IMR-90 (cell line): Measurements from ENCODE around the gene EIF1. TPM values are rescaled to one million over a fixed set of nuclear protein-coding genes. Genes with fewer than 3 reads are reported as not detected.

Experiments used
- ATAC-seq: fragments of 200-7000 bp; cut with Tn5 transposase; 2 replicates; pipeline ENCODE4 v1.9.1; 2020; ENCODE audit warnings: low read depth, mild to moderate bottlenecking, moderate library complexity
- BruUV-seq: library from RNA; stranded (reverse); fragments of 400-500 nt; replicated peaks from 2 replicates; lab custom pipeline; 2021; lab: Mats Ljungman, UMichigan
- CTCF ChIA-PET: fragments of 300-600 bp; formaldehyde crosslinking; extraction: SDS; loops from one replicate; lab custom pipeline; 2021; ENCODE audit warnings: antibody characterized with exemption; lab: Yijun Ruan, JAX
- POLR2A ChIA-PET: fragments of 300-600 bp; sonication (Branson Sonifier 250); formaldehyde crosslinking; loops from one replicate; lab custom pipeline; 2022; ENCODE audit warnings: antibody characterized with exemption; ENCODE audit not compliant: unreplicated experiment; lab: Charles Lee
- DNase-seq: peaks from one replicate; pipeline ENCODE4 v3.0.0; 2013
- H2AFZ ChIP-seq: replicated peaks from 2 replicates; pipeline ENCODE3; 2013; ENCODE audit warnings: low read length, mild to moderate bottlenecking; ENCODE audit not compliant: poor library complexity
- H2AK5ac ChIP-seq: 2 replicates; pipeline ENCODE4 v1.6.1; 2013; ENCODE audit warnings: low read depth, low read length, inconsistent platforms
- H2AK9ac ChIP-seq: replicated peaks from 2 replicates; pipeline ENCODE3; 2013; ENCODE audit warnings: mild to moderate bottlenecking, low read depth, low read length, moderate library complexity; ENCODE audit not compliant: poor library complexity
- H2BK120ac ChIP-seq: 2 replicates; pipeline ENCODE4 v1.6.1; 2013; ENCODE audit warnings: low read depth, low read length, inconsistent platforms
- H2BK15ac ChIP-seq: 3 replicates; pipeline ENCODE4 v1.6.1; 2013; ENCODE audit warnings: low read depth, low read length, inconsistent platforms
- H2BK20ac ChIP-seq: 2 replicates; pipeline ENCODE4 v1.6.1; 2013; ENCODE audit warnings: low read depth, mild to moderate bottlenecking, inconsistent platforms, low read length, moderate library complexity
- H2BK5ac ChIP-seq: 2 replicates; pipeline ENCODE4 v1.6.1; 2013; ENCODE audit warnings: mild to moderate bottlenecking, low read depth, low read length, inconsistent platforms; ENCODE audit not compliant: poor library complexity, severe bottlenecking
- H3K14ac ChIP-seq: replicated peaks from 2 replicates; pipeline ENCODE4 v1.6.1; 2013; ENCODE audit warnings: low read depth, low read length, inconsistent platforms
- H3K18ac ChIP-seq: 2 replicates; pipeline ENCODE4 v1.6.1; 2013; ENCODE audit warnings: low read depth, low read length, control low read depth
- H3K23ac ChIP-seq: 2 replicates; pipeline ENCODE4 v1.6.1; 2013; ENCODE audit warnings: low read depth, low read length, inconsistent platforms
- H3K27ac ChIP-seq: 2 replicates; pipeline ENCODE4 v1.5.1; 2013; ENCODE audit warnings: mild to moderate bottlenecking, control low read depth, low read length; ENCODE audit not compliant: insufficient read depth
- H3K27me3 ChIP-seq: 2 replicates; pipeline ENCODE4 v1.6.1; 2013; ENCODE audit warnings: low read length; ENCODE audit not compliant: control insufficient read depth, insufficient read depth
- H3K36me3 ChIP-seq: 2 replicates; pipeline ENCODE4 v1.6.1; 2013; ENCODE audit warnings: low read length, mixed read lengths; ENCODE audit not compliant: control insufficient read depth, insufficient read depth
- H3K4ac ChIP-seq: 2 replicates; pipeline ENCODE4 v1.6.1; 2013; ENCODE audit warnings: low read depth, low read length, inconsistent platforms
- H3K4me1 ChIP-seq: 2 replicates; pipeline ENCODE4 v1.6.1; 2013; ENCODE audit warnings: low read length, mixed read lengths; ENCODE audit not compliant: control insufficient read depth, insufficient read depth
- H3K4me2 ChIP-seq: 2 replicates; pipeline ENCODE4 v1.6.1; 2013; ENCODE audit warnings: low read depth, mild to moderate bottlenecking, control low read depth, low read length, moderate library complexity
- H3K4me3 ChIP-seq: 2 replicates; pipeline ENCODE4 v1.5.1; 2013; ENCODE audit warnings: low read depth, mild to moderate bottlenecking, control low read depth, low read length, moderate library complexity; ENCODE audit not compliant: insufficient read depth
- H3K56ac ChIP-seq: 2 replicates; pipeline ENCODE4 v1.6.1; 2013; ENCODE audit warnings: low read length, inconsistent platforms; ENCODE audit not compliant: insufficient read depth; ENCODE audit errors: extremely low read depth
- H3K79me1 ChIP-seq, 2 experiments: 2 replicates each; pipeline ENCODE4 v1.6.1; 2013; ENCODE audit warnings: low read length in 2 of 2, inconsistent platforms in 1 of 2, low read depth in 1 of 2
- H3K9ac ChIP-seq: 2 replicates; pipeline ENCODE4 v1.6.1; 2013; ENCODE audit warnings: low read depth, low read length, control low read depth
- H3K9me1 ChIP-seq: 2 replicates; pipeline ENCODE4 v1.6.1; 2013; ENCODE audit warnings: low read length, inconsistent platforms; ENCODE audit not compliant: insufficient read depth
- H3K9me3 ChIP-seq: 2 replicates; pipeline ENCODE4 v1.6.1; 2013; ENCODE audit warnings: low read length; ENCODE audit not compliant: control insufficient read depth, insufficient read depth
- H4K20me1 ChIP-seq: 2 replicates; pipeline ENCODE4 v1.6.1; 2013; ENCODE audit warnings: low read length, inconsistent platforms; ENCODE audit not compliant: insufficient read depth
- H4K5ac ChIP-seq: 2 replicates; pipeline ENCODE4 v1.6.1; 2013; ENCODE audit warnings: mild to moderate bottlenecking, low read depth, low read length, control low read depth
- H4K8ac ChIP-seq, 2 experiments: 2 replicates each; pipeline ENCODE4 v1.6.1; 2013; ENCODE audit warnings: low read depth in 2 of 2, low read length in 2 of 2, control low read depth in 1 of 2, inconsistent platforms in 1 of 2
- H4K91ac ChIP-seq: 2 replicates; pipeline ENCODE4 v1.6.1; 2013; ENCODE audit warnings: low read depth, low read length, inconsistent platforms; ENCODE audit not compliant: insufficient read depth
- CTCF ChIP-seq: conservative IDR thresholded peaks from 2 replicates; pipeline ENCODE4 v1.5.1; 2012; ENCODE audit warnings: mild to moderate bottlenecking, low read depth, low read length, improper control_type of control experiment
- MAFK ChIP-seq: IDR thresholded peaks from 2 replicates; pipeline ENCODE4 v1.6.1; 2012; ENCODE audit warnings: low read depth, low read length, improper control_type of control experiment
- NFE2L2 ChIP-seq: fragments of 150-350 bp; IDR thresholded peaks from 2 replicates; pipeline ENCODE4 v1.6.1; 2016; ENCODE audit warnings: low read depth, mild to moderate bottlenecking, low read length
- WGBS, 2 experiments: methylation state at CpG; one replicate each; pipeline versions ENCODE4 v1.1.5 to v1.1.7; 2013; ENCODE audit warnings: missing lambda C conversion rate in 2 of 2; ENCODE audit not compliant: insufficient read length in 1 of 2; ENCODE audit errors: extremely low coverage in 2 of 2; 5-methylcytosine and 5-hydroxymethylcytosine counted together
- dilution Hi-C: fragments of 300-500 bp; cut with HindIII; formaldehyde crosslinking; loops from one replicate; pipeline ENCODE4 v1.14.3; 2018; ENCODE audit warnings: low sequenced_read_pairs; ENCODE audit not compliant: unreplicated experiment
- in situ Hi-C: fragments of 300-500 bp; cut with MboI; formaldehyde crosslinking; loops from 3 replicates; pipeline ENCODE4 v1.14.3; 2019; ENCODE audit warnings: low sequenced_read_pairs, inconsistent platforms, mixed read lengths
- intact Hi-C: fragments of 100-400 bp; cut with micrococcal nuclease; formaldehyde crosslinking; loops from 2 replicates; pipeline ENCODE4 v1.10.0; 2022
- polyA plus RNA-seq, 3 experiments: library from polyadenylated mRNA; depleted of rRNA; stranded (reverse); fragments of >200 nt; gene quantifications; 2 replicates each; pipeline ENCODE4 v1.2.3, GENCODE V29; 2012; ENCODE audit warnings: low replicate concordance in 1 of 3
- total RNA-seq: library from RNA; depleted of rRNA; stranded (reverse); fragments of >200 nt; gene quantifications from 2 replicates; pipeline ENCODE4 v1.2.3, GENCODE V29; 2012

The EIF1 gene
- total and polyA plus RNA-seq, 2 of the 4 experiments (the other 2 are of a cell fraction), result 89.4 to 381 TPM

GRCh38 chr17:41660221-41660711 lies 28.4 kb upstream of the EIF1 start:
- H2BK15ac ChIP-seq, result no peak overlapping the region
- no peaks in the 10 kb centered on the region for H3K9me1 ChIP-seq
- ChIA-PET POLR2A (no interaction called here), CTCF (interaction anchor here (1.9 kb wide), 1 partner anchor 11 kb away, joined by 6 read pairs; no protein-coding TSS in a partner anchor)
- no peak overlapping the region for H3K27ac ChIP-seq
- no peak overlapping the region for H2AK9ac ChIP-seq
- in situ Hi-C loops, result loop anchor here (5.0 to 25.0 kb wide), 7 partner anchors 108 to 1298 kb away; partner anchors contain the start of gene GJD3
- H4K20me1 ChIP-seq, result no peaks in the 10 kb centered on the region
- no peak overlapping the region for H3K14ac ChIP-seq
- intact Hi-C loops, result no loop called here
- H3K4me1 ChIP-seq, result no peaks in the 10 kb centered on the region
- H3K9ac ChIP-seq, result no peak overlapping the region
- BruUV-seq, result no TSS peak
- H4K8ac ChIP-seq, result no peak overlapping the region
- no peak overlapping the region for H3K4ac ChIP-seq
- H2AK5ac ChIP-seq, result no peak overlapping the region
- no peak overlapping the region for H3K4me3 ChIP-seq
- no peak for DNase-seq
- no peak overlapping the region for H2BK120ac ChIP-seq
- H4K5ac ChIP-seq, result no peak overlapping the region
- dilution Hi-C loops, result no loop called here
- peak overlapping the region; percentile 35 for H2AFZ ChIP-seq
- peaks cover 3% of the 10 kb centered on the region; the same call in 1 of the 2 replicates for H3K27me3 ChIP-seq
- H3K23ac ChIP-seq, result no peak overlapping the region
- no peak overlapping the region for H2BK20ac ChIP-seq
- no peaks in the 10 kb centered on the region for H3K79me1 ChIP-seq
- no peak overlapping the region for H3K4me2 ChIP-seq
- no peak overlapping the region for H3K56ac ChIP-seq
- no peak overlapping the region for H4K91ac ChIP-seq
- H3K18ac ChIP-seq, result no peak overlapping the region
- H3K36me3 ChIP-seq, result no peaks in the 10 kb centered on the region
- TF ChIP-seq CTCF (no peak), MAFK (peak; percentile 16; the same call in 1 of the 2 replicates), NFE2L2 (no peak)
- WGBS, 2 experiments, result 40% methylated on average over 2 of the region's 8 CpGs; no CpG with 5 or more reads in 1 of the 2 experiments
- ATAC-seq, result no peak
- H2BK5ac ChIP-seq, result no peak overlapping the region
- no peaks in the 10 kb centered on the region for H3K9me3 ChIP-seq
